A549 (cell line): ENCODE measurements around the gene H19. TPM values are rescaled to one million over a fixed set of nuclear protein-coding genes. Genes with fewer than 3 reads are reported as not detected.

Experiments used
- ATAC-seq, 2 experiments: fragments of 200-7000 bp in 1 of 2; fragments of >200 bp in 1 of 2; cut with Nextera tagmentation in 1 of 2; cut with Tn5 transposase in 1 of 2; 3 replicates each; pipeline versions ENCODE4 v1.8.0 to v1.9.1; 2018 to 2020; ENCODE audit warnings: mild to moderate bottlenecking in 1 of 2, moderate library complexity in 1 of 2
- CTCF ChIA-PET: fragments of 300-600 bp; sonication (Branson Sonifier 250); formaldehyde crosslinking; extraction: SDS; loops from one replicate; lab custom pipeline; 2021; ENCODE audit warnings: antibody characterized with exemption, inconsistent platforms; lab: Yijun Ruan, JAX
- POLR2A ChIA-PET: fragments of 350-600 bp; formaldehyde crosslinking; extraction: SDS; loops from one replicate; lab custom pipeline; 2021; ENCODE audit warnings: antibody characterized with exemption, inconsistent platforms; lab: Yijun Ruan, JAX
- DNase-seq, 2 experiments: peaks; one replicate each; pipeline versions ENCODE4 v3.0.0 to v3.0.0-alpha.2; 2011 to 2016; ENCODE audit warnings: low read depth in 1 of 2, low spot score in 1 of 2
- FAIRE-seq: peaks from 2 replicates; lab custom pipeline; 2011; peaks lifted over from hg19 to GRCh38; lab: Jason Lieb, UNC
- H3K27ac ChIP-seq, 2 experiments: fragments of >200 bp; sonication (Bioruptor Twin); formaldehyde crosslinking; 3 replicates each; pipeline ENCODE4 v1.5.1; 2016 to 2017
- H3K4me1 ChIP-seq: fragments of >200 bp; sonication (Bioruptor Twin); formaldehyde crosslinking; 3 replicates; pipeline ENCODE4 v1.6.1; 2016
- H3K4me2 ChIP-seq: fragments of >200 bp; sonication (Bioruptor Twin); formaldehyde crosslinking; 3 replicates; pipeline ENCODE4 v1.6.1; 2016
- H3K4me3 ChIP-seq: fragments of >200 bp; sonication (Bioruptor Twin); formaldehyde crosslinking; 3 replicates; pipeline ENCODE4 v1.5.1; 2016
- H3K9me3 ChIP-seq: fragments of >200 bp; sonication (Bioruptor Twin); formaldehyde crosslinking; 3 replicates; pipeline ENCODE4 v1.6.1; 2016
- BHLHE40 ChIP-seq: IDR thresholded peaks from 2 replicates; pipeline ENCODE4 v1.6.1; 2012; ENCODE audit warnings: low read depth, low read length, inconsistent platforms
- CBX2 ChIP-seq: fragments of 200-600 bp; sonication (generic); IDR thresholded peaks from 2 replicates; pipeline ENCODE4 v1.6.1; 2016; ENCODE audit warnings: low read depth, mild to moderate bottlenecking, borderline replicate concordance
- CBX8 ChIP-seq: fragments of 200-600 bp; sonication (generic); IDR thresholded peaks from 2 replicates; pipeline ENCODE4 v1.6.1; 2016
- CEBPB ChIP-seq, 2 experiments: fragments of >200 bp in 1 of 2; sonication (Bioruptor Twin) in 1 of 2; formaldehyde crosslinking in 1 of 2; IDR thresholded peaks; 2 replicates each; pipeline ENCODE4 v1.6.1; 2012 to 2016
- CHD2 ChIP-seq: fragments of 150-350 bp; IDR thresholded peaks from 2 replicates; pipeline ENCODE4 v1.6.1; 2014; ENCODE audit warnings: low read length; ENCODE audit not compliant: partially characterized antibody
- EHMT2 ChIP-seq: fragments of 200-600 bp; sonication (generic); IDR thresholded peaks from 2 replicates; pipeline ENCODE4 v1.6.1; 2016; ENCODE audit warnings: antibody characterized with exemption, low read depth, mild to moderate bottlenecking, moderate library complexity
- EP300 ChIP-seq, 2 experiments: fragments of >200 bp; sonication (Bioruptor Twin); formaldehyde crosslinking; IDR thresholded peaks; 2 replicates in 1 of 2; 3 replicates in 1 of 2; pipeline ENCODE4 v1.6.1; 2016 to 2017
- ESRRA ChIP-seq: fragments of 150-350 bp; IDR thresholded peaks from 2 replicates; pipeline ENCODE4 v1.6.1; 2014; ENCODE audit warnings: mild to moderate bottlenecking, low read length, borderline replicate concordance
- FOSB ChIP-seq: fragments of 250-450 bp; sonication (Bioruptor Pico); IDR thresholded peaks from 2 replicates; pipeline ENCODE4 v1.5.0; 2020; ENCODE audit warnings: mild to moderate bottlenecking, moderate library complexity
- FOXS1 ChIP-seq: fragments of 250-450 bp; sonication (Bioruptor Pico); IDR thresholded peaks from 2 replicates; pipeline ENCODE4 v1.5.0; 2020; ENCODE audit warnings: mild to moderate bottlenecking, moderate library complexity
- GATA3 ChIP-seq: IDR thresholded peaks from 2 replicates; pipeline ENCODE4 v1.6.1; 2012; ENCODE audit warnings: borderline replicate concordance
- HDAC2 ChIP-seq: fragments of 200-600 bp; sonication (generic); IDR thresholded peaks from 2 replicates; pipeline ENCODE4 v1.6.1; 2016
- HEYL ChIP-seq: fragments of 250-450 bp; sonication (Bioruptor Pico); IDR thresholded peaks from 2 replicates; pipeline ENCODE4 v1.8.0; 2021; ENCODE audit warnings: mild to moderate bottlenecking, moderate library complexity
- HOXB5 ChIP-seq: fragments of 250-450 bp; sonication (Bioruptor Pico); IDR thresholded peaks from 2 replicates; pipeline ENCODE4 v1.5.0; 2020; ENCODE audit warnings: mild to moderate bottlenecking, moderate library complexity
- JUN ChIP-seq, 2 experiments: fragments of >200 bp; sonication (Bioruptor Twin); formaldehyde crosslinking; IDR thresholded peaks; 2 replicates in 1 of 2; 3 replicates in 1 of 2; pipeline ENCODE4 v1.6.1; 2016 to 2017
- JUNB ChIP-seq: fragments of >200 bp; sonication (Bioruptor Twin); formaldehyde crosslinking; IDR thresholded peaks from 2 replicates; pipeline ENCODE4 v1.6.1; 2016
- KDM5A ChIP-seq: fragments of 200-600 bp; sonication (generic); IDR thresholded peaks from 2 replicates; pipeline ENCODE4 v1.6.1; 2016; ENCODE audit warnings: antibody characterized with exemption, mild to moderate bottlenecking
- MAFK ChIP-seq: fragments of 450-650 bp; IDR thresholded peaks from 2 replicates; pipeline ENCODE4 v1.6.1; 2014; ENCODE audit not compliant: partially characterized antibody
- MYC ChIP-seq: IDR thresholded peaks from 2 replicates; pipeline ENCODE4 v1.6.1; 2012; ENCODE audit warnings: mild to moderate bottlenecking, inconsistent platforms, low read length, improper control_type of control experiment, borderline replicate concordance
- NPAS2 ChIP-seq: fragments of 250-450 bp; sonication (Bioruptor Pico); IDR thresholded peaks from 2 replicates; pipeline ENCODE4 v1.8.0; 2022; ENCODE audit warnings: mild to moderate bottlenecking, moderate library complexity, borderline replicate concordance
- NR3C1 ChIP-seq: fragments of >200 bp; sonication (Bioruptor Twin); formaldehyde crosslinking; IDR thresholded peaks from 3 replicates; pipeline ENCODE4 v1.6.1; 2017
- RARB ChIP-seq: fragments of 250-450 bp; sonication (Bioruptor Pico); IDR thresholded peaks from 2 replicates; pipeline ENCODE4 v1.8.0; 2021; ENCODE audit warnings: mild to moderate bottlenecking, moderate library complexity
- SMC3 ChIP-seq: fragments of >200 bp; sonication (Bioruptor Twin); formaldehyde crosslinking; IDR thresholded peaks from 3 replicates; pipeline ENCODE4 v1.6.1; 2018; ENCODE audit warnings: inconsistent platforms
- TFCP2L1 ChIP-seq: fragments of 250-450 bp; sonication (Bioruptor Pico); IDR thresholded peaks from 2 replicates; pipeline ENCODE4 v1.5.0; 2021; ENCODE audit warnings: mild to moderate bottlenecking
- TP53 ChIP-seq: fragments of 250-450 bp; sonication (Bioruptor Pico); IDR thresholded peaks from 2 replicates; pipeline ENCODE4 v1.5.0; 2021; ENCODE audit warnings: mild to moderate bottlenecking, moderate library complexity
- ZNF302 ChIP-seq: fragments of 250-450 bp; sonication (Bioruptor Pico); IDR thresholded peaks from 2 replicates; pipeline ENCODE4 v1.9.0; 2021; ENCODE audit warnings: inconsistent platforms, mild to moderate bottlenecking, moderate library complexity
- WGBS: methylation state at CpG from one replicate; pipeline ENCODE4 v1.1.6; 2017; ENCODE audit errors: missing lambda C conversion rate; 5-methylcytosine and 5-hydroxymethylcytosine counted together
- polyA plus RNA-seq, 4 experiments: library from polyadenylated mRNA; depleted of rRNA in 3 of 4; stranded (reverse); fragments of >200 nt; fragmentation: RNase III in 1 of 4; extraction: RNeasy Plus Mini Kit Qiagen cat#74134 plus additional on column Dnase treatment in 1 of 4; gene quantifications; 2 replicates in 3 of 4; 3 replicates in 1 of 4; pipeline ENCODE4 v1.2.3, GENCODE V29; 2011 to 2017
- TF ChIP-seq, protein P1 (sequence below): fragments of >200 bp; sonication (Bioruptor Twin); formaldehyde crosslinking; IDR thresholded peaks from 3 replicates; pipeline ENCODE4 v1.6.1; 2016
- TF ChIP-seq, protein P2 (sequence below): fragments of 150-350 bp; IDR thresholded peaks from 2 replicates; pipeline ENCODE4 v1.6.1; 2014; ENCODE audit warnings: low read depth, mild to moderate bottlenecking, low read length
- TF ChIP-seq, protein P3 (sequence below): fragments of 250-450 bp; sonication (Bioruptor Pico); IDR thresholded peaks from 2 replicates; pipeline ENCODE4 v1.5.0; 2020; ENCODE audit warnings: low read depth, mild to moderate bottlenecking, moderate library complexity

Gene H19
- polyA plus RNA-seq, 2 of the 4 experiments (the other 2 are of a cell fraction) = 16.6 to 37.1 TPM

DNA sequence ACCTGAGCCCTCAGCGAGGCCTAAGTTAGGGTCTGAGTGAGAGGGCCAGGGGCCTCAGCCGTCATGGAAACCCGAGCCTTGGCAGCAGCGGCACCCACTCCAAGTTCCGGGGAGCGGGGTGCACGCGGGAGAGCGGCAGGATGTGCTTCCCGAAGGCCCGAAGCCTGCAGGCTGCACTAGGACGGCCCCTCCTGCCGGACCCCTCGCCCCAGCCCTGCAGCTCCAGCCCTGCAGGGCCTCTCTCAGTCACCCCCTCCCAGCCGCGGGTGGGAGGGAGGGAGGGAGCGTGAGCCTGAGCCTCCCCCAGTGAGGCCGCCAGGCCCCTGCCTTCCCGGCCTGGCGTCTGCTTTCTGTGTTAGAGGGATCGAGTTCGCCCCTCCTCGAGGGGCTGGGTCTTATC, 27.9 kb downstream of the H19 start (continued):
- TF ChIP-seq TP53 (CRISPR knock-in tag) = no peak
- no peak for TF ChIP-seq JUNB
- TF ChIP-seq, protein P1, sequence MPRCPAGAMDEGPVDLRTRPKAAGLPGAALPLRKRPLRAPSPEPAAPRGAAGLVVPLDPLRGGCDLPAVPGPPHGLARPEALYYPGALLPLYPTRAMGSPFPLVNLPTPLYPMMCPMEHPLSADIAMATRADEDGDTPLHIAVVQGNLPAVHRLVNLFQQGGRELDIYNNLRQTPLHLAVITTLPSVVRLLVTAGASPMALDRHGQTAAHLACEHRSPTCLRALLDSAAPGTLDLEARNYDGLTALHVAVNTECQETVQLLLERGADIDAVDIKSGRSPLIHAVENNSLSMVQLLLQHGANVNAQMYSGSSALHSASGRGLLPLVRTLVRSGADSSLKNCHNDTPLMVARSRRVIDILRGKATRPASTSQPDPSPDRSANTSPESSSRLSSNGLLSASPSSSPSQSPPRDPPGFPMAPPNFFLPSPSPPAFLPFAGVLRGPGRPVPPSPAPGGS = no peak
- TF ChIP-seq TFCP2L1 (CRISPR knock-in tag) = no peak
- no peak for TF ChIP-seq RARB (CRISPR knock-in tag)
- no peak for TF ChIP-seq CHD2
- TF ChIP-seq HEYL (CRISPR knock-in tag) = no peak

DNA sequence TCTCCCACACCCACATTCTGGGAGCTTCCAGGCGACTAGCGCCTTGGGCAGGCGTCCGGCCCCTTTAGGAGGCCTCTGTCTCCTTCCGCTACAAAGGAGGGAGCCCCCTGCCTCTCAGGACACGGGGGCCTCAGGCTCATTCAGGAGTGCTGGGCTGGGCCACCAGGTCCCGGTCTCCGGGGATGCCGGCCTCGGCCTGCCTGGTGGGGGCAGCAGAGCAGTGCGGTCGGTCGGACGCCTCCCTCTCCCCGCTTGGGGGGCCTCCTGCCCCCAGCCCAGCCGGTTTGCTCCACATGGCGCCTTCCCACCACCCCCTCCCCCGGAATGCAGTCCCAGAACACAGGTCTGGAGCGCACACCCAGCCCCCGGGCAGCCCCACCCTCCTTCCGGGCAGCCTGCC, 28.6 kb downstream of the H19 start:
- DNase-seq (no peak), ATAC-seq (peak; percentile 58 to 84; a peak in 5 of 6 replicates), FAIRE-seq (no peak)
- Histone ChIP-seq H3K4me3 (no peak overlapping the region), H3K4me1 (no peaks in the 10 kb centered on the region), H3K9me3 (no peaks in the 10 kb centered on the region), H3K27ac (no peak overlapping the region), H3K4me2 (no peak overlapping the region)
- CTCF ChIA-PET = interaction anchor here (0.7 to 28.2 kb wide), 9 partner anchors 11 to 316 kb away, joined by 3 to 554 read pairs (median 3); no protein-coding TSS in a partner anchor
- TF ChIP-seq, protein P2, sequence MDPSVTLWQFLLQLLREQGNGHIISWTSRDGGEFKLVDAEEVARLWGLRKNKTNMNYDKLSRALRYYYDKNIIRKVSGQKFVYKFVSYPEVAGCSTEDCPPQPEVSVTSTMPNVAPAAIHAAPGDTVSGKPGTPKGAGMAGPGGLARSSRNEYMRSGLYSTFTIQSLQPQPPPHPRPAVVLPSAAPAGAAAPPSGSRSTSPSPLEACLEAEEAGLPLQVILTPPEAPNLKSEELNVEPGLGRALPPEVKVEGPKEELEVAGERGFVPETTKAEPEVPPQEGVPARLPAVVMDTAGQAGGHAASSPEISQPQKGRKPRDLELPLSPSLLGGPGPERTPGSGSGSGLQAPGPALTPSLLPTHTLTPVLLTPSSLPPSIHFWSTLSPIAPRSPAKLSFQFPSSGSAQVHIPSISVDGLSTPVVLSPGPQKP = no peak
- no peak for TF ChIP-seq HDAC2
- no peak for TF ChIP-seq FOXS1 (CRISPR knock-in tag)
- no peak for TF ChIP-seq EHMT2
- TF ChIP-seq MAFK = no peak
- no peak for TF ChIP-seq CBX2
- TF ChIP-seq HOXB5 = no peak
- TF ChIP-seq NPAS2 (CRISPR knock-in tag) = no peak
- no peak for TF ChIP-seq FOSB
- no peak for TF ChIP-seq JUN (IDR thresholded peaks at IDR 0.05)
- no peak for TF ChIP-seq TFCP2L1 (CRISPR knock-in tag)
- TF ChIP-seq KDM5A = no peak
- no peak for TF ChIP-seq CEBPB (IDR thresholded peaks at IDR 0.05)
- no peak for TF ChIP-seq BHLHE40
- TF ChIP-seq GATA3 = no peak
- no peak for TF ChIP-seq SMC3
- no peak for TF ChIP-seq ZNF302 (CRISPR knock-in tag)
- TF ChIP-seq, protein P3, sequence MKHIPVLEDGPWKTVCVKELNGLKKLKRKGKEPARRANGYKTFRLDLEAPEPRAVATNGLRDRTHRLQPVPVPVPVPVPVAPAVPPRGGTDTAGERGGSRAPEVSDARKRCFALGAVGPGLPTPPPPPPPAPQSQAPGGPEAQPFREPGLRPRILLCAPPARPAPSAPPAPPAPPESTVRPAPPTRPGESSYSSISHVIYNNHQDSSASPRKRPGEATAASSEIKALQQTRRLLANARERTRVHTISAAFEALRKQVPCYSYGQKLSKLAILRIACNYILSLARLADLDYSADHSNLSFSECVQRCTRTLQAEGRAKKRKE (CRISPR knock-in tag) = no peak
- TF ChIP-seq JUNB = no peak
- TF ChIP-seq NR3C1 = no peak
- WGBS = no CpG with 5 or more reads among the region's 21 CpGs
- POLR2A ChIA-PET = no interaction called here

DNA sequence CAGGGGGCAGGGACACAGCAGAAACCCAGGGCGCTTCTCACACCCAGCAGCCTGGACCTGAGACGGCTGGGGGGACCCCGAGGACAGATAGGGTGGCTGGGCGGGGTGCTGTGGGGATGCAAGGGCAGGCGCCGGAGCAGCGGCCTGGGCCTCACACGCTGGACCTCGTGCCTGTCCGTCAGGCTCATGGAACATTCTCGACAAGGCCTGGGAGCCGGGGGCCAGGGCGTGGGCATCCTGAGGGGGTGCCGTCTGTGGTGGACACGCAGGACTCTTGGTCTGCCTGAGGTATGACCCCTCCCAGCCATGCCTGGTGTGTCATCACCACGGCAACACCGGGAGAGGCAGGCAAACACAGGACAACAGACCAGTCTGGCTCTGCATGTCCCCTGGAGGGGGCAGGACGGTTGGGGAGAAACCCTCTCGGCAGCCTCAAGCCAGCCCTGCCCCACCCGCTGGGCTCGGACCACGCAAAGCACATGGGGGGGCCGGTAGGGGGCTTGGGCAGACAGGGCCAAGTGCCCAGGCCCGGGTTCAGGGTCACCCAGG, 29.1 kb downstream of the H19 start:
- no CpG with 5 or more reads among the region's 24 CpGs for WGBS
- DNase-seq (no peak), FAIRE-seq (no peak), ATAC-seq (peak; percentile 72 to 74; a peak in 5 of 6 replicates)
- Histone ChIP-seq H3K4me1 (no peaks in the 10 kb centered on the region), H3K4me3 (no peak overlapping the region), H3K9me3 (no peaks in the 10 kb centered on the region), H3K4me2 (no peak overlapping the region), H3K27ac (no peak overlapping the region)
- CTCF ChIA-PET = interaction anchor here (1.1 to 28.2 kb wide), 11 partner anchors 12 to 316 kb away, joined by 3 to 554 read pairs (median 5); no protein-coding TSS in a partner anchor
- POLR2A ChIA-PET = no interaction called here
- TF ChIP-seq FOXS1 (CRISPR knock-in tag) (no peak), BHLHE40 (no peak), RARB (CRISPR knock-in tag) (no peak), FOSB (no peak), EP300 (IDR thresholded peaks at IDR 0.05) (no peak), CBX8 (no peak), HDAC2 (no peak), ESRRA (no peak), MYC (no peak)
- TF ChIP-seq, protein P1 = no peak
- TF ChIP-seq, protein P2 = no peak
